K562 treated with DMSO at 1 percent for 24 hours (cell line): ENCODE results near the gene HSPB8. TPM values are rescaled to one million over a fixed set of nuclear protein-coding genes. Genes with fewer than 3 reads are reported as not detected.

Experiments
- total RNA-seq: library from RNA; unstranded; fragments of 300-600 nt; gene quantifications from 2 replicates; pipeline ENCODE4 v1.2.3, GENCODE V29; 2022; ENCODE audit warnings: low read depth; ENCODE audit not compliant: insufficient read depth

HSPB8 gene, protein sequence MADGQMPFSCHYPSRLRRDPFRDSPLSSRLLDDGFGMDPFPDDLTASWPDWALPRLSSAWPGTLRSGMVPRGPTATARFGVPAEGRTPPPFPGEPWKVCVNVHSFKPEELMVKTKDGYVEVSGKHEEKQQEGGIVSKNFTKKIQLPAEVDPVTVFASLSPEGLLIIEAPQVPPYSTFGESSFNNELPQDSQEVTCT
- total RNA-seq, result 0.20 TPM in 1 of 2 replicates, not detected in the other

DNA sequence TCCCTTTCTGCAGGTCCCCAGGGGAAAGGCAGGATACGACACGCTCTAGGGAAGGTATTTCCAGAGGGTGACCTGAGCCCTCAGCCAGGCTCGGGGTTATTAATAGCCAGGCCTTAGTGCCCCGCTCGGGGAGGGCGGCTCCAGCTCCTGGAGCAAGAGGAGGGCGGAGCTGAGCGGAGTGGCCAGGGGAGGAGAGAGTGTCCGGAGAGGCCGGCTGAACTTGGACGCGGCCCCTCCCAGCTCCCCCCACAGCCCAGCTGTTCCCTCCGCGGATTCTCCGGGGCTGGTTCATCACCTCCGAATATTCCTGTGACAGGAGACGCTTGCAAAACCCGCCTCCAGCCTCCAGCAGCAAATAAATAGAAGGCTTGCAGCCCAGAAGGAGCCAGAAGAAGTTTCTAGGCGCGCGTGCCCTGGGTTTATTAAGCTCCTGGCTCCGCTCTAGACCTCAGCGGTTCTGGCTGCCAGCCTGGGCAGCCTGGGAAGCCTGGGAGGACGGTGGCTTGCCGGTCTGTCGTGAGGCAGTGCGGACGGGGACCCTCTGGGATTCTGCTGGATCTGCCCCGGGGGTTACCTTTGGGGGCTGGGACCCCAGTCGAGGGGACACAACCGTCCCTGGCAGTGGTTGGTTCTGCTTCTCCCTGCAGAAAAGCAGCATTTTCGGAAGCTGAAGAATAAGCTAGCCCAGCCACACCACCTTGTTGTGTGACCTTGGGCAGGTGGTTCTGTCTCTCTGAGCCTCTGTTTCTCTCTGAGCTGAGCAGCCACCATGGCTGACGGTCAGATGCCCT lies at the start of gene HSPB8:
TSS of gene HSPB8 (plus strand) at position 388 of the 791 bp plus-strand sequence. CDS start at position 770, 382 bp downstream.

Other genes with a start within 250 kb of the HSPB8 start
- gene SRRM4, start 197.4 kb upstream of the HSPB8 start, total RNA-seq, result not detected in 2 replicates
- not detected in 2 replicates for gene CCDC60, start 155.8 kb downstream of the HSPB8 start, total RNA-seq